T-helper 1 cell (primary cell): ENCODE results near the gene MTTP.

ENCODE experiments used
- DNase-seq, 5 donors: peaks; one replicate each; pipeline ENCODE4 v3.0.0-alpha.2; 2012 to 2020

MTTP gene

DNA sequence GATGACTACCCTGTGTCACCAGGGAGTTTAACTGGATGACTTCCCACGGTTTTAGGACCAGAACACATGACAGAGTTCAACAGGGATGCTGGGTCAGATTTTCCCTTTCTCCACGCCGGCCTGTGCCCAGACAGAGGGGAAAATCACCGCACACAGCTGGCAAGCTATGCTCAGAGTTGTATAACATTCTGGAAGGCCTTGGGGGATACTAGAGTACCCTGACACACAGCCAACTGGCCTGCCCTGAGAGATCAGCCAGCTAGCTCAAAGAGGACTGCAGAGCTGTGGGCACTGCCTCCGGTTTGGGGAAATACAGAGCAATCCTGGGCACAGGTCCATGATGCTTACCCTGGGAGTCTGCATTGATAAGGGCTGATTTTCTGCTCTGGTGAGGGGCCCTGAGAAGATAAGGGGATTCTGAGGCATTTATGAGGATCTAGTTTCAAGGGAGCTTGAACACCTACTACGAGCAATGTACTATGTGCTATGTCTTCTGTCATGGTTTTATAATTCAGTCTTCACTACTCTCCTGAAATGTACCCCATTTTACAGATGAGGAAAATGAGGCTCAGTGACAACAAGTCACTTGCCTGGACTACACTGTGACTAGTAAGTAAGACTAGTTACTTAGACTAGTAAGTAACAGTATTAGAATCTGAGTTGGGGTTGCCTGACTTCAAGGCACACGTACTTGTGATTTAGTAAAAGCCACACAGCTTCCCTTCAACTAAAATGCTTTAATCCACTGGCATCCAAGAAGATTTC lies 68.3 kb downstream of the MTTP start:
- no peak for DNase-seq

GRCh38 chr4:99644453-99644852 lies 69.8 kb downstream of the MTTP start:
- DNase-seq, result no peak

DNA sequence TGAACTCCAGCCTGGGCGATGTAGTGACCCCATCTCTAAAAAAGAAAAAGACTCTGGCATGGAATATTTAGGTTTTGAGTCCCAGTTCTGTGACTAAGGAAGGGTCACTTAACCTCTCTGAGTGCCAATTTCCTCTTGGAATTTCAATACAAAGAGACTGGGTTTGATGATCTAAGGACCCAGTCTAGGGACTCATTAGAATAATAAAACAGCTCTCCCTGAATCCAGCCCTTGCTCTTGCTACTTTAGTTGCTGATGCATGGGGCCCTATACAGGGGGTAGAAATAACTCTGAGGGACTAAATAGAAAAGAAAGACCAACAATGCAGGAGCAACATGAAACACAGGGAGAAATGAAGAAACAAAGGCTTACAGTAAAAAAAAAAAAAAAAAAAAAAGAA lies 70.4 kb downstream of the MTTP start:
- no peak for DNase-seq

DNA sequence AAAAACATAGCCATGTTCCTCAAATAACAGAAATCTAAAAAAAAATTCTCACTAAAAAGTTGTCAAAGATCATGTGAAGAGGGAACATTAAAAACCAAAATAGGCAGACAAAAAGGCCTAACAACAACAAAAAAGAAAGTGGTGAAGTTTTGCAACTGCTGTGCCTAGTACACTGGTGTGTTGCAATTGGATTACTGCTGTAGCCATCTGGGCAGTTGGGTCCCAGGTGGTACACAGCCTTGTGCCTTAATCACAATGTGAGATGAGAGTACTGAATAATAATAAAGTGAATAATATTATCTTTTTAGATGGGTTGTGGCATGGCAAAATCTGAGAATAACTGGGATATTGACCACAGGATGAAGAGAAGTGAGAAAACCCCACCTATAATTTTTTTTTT lies 71.0 kb downstream of the MTTP start:
- DNase-seq, result no peak

DNA sequence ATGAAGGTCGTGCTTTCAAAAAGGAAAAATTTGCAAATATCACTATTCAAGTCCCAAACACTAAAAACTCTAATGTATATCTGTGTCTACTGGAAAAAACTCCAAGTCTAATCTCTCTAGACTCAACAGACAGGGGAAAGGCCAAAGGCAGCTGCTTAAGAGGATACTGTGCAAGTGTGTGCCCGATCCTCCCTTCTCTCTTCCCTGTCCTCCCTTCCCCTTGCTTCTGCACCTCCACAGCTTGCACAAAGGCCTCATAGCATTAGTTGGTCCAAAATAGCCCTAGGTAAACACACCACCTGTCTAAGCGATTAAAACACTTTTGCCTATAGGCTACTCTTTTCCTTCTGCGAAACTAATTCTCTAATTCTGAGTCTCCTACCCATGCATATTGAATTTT lies 72.4 kb downstream of the MTTP start:
- no peak for DNase-seq

DNA sequence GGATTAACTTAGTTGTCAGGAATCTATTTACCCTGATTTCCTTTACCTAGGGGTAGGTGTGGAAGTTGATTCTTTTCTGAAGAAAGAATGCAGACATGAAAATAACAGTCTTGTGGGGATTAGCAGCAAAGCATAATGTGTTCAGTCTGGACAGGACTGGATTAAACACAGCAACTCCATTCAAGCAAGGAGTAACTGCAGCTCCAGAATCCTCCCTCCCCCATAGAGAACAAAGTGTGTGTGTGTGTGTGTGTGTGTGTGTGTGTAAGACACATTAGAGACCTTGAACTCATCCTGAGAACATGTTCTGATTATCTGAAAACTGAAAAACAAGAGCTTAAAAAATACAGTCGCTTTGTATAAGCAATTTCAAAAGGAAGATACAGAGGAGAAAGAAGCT lies 73.7 kb downstream of the MTTP start:
- DNase-seq, result no peak

DNA sequence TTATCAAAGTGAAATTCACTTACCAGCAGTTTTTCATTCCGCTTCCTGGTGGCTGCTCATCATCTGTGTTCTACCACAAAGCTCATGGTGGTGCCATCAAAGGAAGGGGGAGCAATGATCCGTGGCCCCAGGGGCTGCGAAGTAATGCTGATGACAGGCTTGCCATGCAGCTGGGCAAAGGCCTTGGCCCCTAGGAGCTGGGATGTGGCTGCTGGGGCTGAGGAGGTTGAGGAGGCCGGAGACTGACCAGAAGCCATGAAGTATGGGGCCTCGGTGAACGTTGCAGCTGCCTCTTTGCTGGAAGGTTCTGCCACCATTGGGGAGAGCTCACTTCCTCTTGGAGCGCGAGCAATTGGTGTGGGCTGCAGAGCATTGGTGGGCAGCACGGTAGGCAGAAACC lies 74.6 kb downstream of the MTTP start:
- no peak for DNase-seq

DNA sequence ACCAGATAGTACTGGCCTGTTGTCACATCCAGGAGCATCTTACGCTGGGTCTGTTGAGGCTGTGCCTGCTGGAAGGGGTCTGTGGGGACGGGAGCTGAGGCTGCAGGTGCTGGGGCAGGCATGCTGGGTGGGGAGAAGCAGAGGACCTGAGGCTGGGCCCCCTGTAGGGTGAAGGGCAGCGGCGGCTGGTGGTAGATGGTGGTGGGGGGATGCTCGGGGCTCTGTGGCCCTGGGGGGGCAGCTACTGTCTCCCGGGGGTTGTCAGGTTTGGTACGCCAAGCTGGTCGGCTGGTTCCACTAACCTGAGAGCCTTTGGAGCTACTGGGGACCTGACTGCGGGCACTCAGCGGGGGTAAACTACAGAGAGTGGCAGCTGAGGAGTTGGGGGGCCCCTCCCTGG lies 75.2 kb downstream of the MTTP start:
- DNase-seq, result no peak

GRCh38 chr4:99651016-99651769 lies 76.6 kb downstream of the MTTP start:
- no peak for DNase-seq

DNA sequence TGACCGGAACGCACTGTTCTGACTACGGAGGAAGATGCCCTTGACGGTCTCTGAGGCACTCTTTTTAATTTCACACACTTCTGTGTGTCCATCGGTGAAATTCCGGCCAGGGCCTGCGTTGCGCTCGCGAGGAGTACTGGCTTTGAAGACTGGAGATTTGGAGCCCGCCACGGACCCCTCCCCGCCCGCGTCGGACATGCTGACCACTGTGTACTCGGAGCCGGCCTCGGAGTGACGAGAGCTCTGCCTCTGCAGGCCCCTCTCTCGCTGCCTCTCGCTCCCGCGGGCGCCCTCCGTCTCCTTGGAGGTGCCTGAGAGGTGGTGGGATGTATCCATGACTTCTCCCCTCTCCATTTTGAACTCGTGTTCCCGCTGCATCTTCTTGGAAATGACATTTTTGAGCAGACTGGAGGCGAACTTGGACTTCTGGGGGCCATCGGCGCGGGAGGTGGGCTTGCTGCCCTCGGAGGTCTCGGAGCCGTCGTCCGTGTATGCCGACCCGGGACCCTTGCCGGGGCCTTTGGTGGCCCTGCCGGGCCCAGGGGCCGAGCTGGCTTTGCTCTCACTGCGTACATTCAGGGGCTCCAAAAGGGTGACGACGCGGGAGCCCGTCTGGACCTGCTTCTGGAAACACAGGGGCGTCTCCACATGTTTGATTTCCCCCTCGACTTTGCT lies 77.3 kb downstream of the MTTP start:
- no peak for DNase-seq

DNA sequence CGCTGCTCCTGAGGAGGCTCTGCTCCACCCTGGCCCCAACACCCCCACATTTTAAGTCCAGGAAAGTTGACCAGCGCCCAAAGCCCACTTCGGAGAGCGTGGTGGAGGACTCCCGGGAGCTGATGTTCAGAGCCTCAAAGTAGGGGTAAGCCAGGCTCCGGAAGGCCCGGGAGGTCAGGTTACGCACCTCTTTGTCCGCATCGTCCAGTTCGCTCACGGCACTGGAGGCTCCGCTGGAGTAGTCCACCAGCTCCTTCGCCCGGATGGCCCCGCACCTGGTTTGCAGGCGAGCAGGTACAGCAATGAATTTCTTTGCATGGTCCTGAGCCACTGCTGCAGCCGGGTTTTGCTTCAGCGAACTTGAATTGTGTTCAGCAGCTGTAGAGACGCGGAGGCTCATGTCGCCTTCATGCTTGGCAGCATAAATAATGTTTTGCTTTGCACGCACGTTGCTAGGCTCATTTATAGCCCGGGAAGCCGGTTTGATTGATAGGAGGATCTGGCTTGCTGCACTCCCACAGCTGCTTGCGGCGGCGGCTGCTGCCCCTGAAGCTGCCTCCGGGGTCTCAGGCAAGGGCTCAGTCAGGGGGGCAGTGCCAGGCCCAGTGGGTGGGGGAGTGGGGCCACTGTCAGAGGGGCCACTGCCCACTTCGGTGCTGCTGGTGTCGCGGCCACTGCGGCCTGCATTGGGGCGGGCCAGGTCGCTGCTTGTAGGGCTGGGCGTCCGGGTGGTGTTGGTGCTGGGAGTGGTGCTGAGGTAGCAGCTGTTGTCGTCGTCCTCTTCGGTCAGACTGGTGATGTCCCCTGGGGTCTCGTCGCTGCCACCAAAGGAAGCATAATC lies 78.2 kb downstream of the MTTP start:
- no peak for DNase-seq

GRCh38 chr4:99653916-99654315 lies 79.3 kb downstream of the MTTP start:
- DNase-seq, result no peak

DNA sequence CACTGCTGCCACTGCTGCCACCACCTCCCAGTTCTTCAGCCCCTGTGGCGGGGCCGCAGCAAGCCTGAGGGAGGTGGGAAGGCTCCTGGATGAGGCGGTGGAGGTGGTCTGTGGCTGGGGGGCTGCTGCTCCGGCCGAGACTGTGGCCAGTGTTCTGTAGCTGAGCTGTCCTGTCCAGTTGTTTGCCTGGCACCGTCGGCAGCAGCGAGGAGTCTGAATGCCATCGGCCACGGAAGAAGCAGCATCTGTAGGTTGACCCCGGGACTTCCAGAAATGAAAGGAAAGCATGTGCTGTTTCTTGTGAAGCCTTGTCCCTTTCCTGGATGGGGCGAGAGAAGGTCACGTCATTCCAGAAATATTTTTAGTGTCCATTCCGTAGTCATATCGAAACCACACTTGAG lies 79.7 kb downstream of the MTTP start:
- DNase-seq, result no peak

GRCh38 chr4:99655308-99656081 lies 80.9 kb downstream of the MTTP start:
- no peak for DNase-seq

DNA sequence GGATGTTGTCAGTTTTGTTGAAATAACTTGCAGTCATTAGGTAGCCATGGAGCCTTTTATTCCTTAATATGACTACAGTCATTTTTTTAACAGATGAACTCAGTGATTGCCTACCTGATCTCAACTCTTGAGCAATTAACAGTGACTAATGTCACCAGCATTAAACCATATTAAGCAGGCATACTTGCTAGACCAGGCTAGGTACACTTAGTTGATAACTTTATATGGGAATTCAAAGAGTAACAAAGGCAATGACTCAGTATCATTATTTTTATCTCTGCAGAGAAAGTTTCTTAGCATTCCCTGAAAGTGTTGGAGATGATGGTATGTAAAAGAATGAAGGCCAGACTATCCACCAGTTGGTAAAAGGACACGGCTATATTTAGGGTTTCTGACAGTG lies 83.2 kb downstream of the MTTP start, which contains the start of gene C4orf54:
Gene C4orf54 (minus strand): TSS at position 31 of the 400 bp plus-strand sequence. CDS start 3,180 bp downstream, outside the sequence.
- no peak for DNase-seq

GRCh38 chr4:99658666-99659065 lies 84.0 kb downstream of the MTTP start:
- no peak for DNase-seq

- no peak for DNase-seq
Measured at GRCh38 chr4:99661907-99662306, 87.3 kb downstream of the MTTP start.

DNA sequence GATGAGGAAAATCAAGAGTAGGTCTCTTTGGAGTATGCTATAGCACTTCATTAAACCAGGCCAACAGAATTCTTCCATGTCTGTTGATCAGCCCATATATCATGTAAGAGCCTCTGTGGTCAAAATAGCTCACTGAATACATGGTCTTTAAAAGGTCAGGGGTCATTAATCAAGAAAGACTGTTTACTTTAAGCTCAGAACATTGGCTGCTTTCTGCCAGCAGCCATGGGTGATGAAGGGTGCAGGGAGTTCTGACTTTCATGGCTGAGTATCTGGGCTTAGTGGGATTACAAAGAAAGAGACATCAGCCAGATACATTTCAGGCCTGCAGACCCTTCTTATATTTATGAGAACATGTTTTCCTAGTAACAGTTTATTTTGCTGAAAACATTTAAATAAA lies 90.1 kb downstream of the MTTP start:
- no peak for DNase-seq

DNA sequence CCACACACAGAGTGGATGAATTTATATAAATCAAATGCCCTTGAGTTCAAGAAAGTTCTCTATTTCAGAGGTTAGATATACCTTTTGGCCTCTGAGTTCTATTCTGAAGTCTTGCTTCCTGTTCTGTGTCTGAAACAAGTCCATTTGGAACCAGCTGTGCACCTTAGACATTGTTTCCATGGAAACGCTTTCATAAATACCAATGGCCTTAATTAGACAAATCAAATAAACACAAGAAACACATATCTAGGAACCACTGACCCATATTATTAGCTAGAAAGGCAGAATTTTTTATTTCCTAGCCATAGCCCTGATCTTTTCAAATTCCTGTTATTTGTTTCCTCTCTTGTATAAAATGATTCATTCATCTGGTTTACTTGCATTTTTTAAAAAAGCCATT lies 91.4 kb downstream of the MTTP start:
- DNase-seq, result no peak

- DNase-seq, result no peak
Measured at GRCh38 chr4:99668472-99668871, 93.8 kb downstream of the MTTP start.

DNA sequence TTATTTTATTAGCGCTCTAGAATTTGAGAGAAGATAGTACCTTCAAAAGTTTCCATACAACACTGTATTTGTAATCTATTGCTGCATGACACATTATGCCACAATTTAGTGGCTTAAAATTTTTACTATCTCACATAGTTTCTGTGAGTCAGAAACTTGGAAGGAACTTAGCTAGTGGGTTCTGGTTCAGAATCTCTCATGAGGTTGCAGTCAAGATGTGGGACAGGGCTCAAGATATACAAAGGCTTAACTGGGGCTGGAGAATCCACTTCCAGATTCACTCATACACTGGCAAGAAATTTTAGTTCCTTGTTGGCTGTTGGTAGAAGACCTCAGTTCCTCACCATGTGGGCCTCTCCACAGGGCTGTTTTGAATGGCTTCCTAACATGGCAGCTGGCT lies 94.5 kb downstream of the MTTP start:
- no peak for DNase-seq
